T1000 (cell line): ENCODE data around the gene SPECC1.

Experiments used
- DNase-seq: peaks from one replicate; lab custom pipeline; 2025; ENCODE audit warnings: mixed read lengths; lab: John Stamatoyannopoulos, UW

The SPECC1 gene

GRCh38 chr17:20273741-20274500, 264.8 kb downstream of the SPECC1 start:
- no peak for DNase-seq

- DNase-seq = no peak
These were observed 266.5 kb downstream of the SPECC1 start for GRCh38 chr17:20275653-20276052.

- DNase-seq = no peak
These were observed 267.3 kb downstream of the SPECC1 start for GRCh38 chr17:20276421-20276820.

- DNase-seq = no peak
These were observed 269.6 kb downstream of the SPECC1 start for GRCh38 chr17:20278805-20279204.

GRCh38 chr17:20279631-20280030, 270.5 kb downstream of the SPECC1 start:
- no peak for DNase-seq

GRCh38 chr17:20280051-20280450, 270.9 kb downstream of the SPECC1 start:
- no peak for DNase-seq

- DNase-seq = no peak
These were observed 271.7 kb downstream of the SPECC1 start for GRCh38 chr17:20280851-20281250.

GRCh38 chr17:20281860-20282259, 272.7 kb downstream of the SPECC1 start:
- DNase-seq = no peak

- no peak for DNase-seq
These were observed 273.6 kb downstream of the SPECC1 start for GRCh38 chr17:20282526-20283308.

GRCh38 chr17:20284022-20284421, 274.9 kb downstream of the SPECC1 start:
- DNase-seq = no peak

GRCh38 chr17:20284570-20285295, 275.6 kb downstream of the SPECC1 start:
- DNase-seq = no peak

- no peak for DNase-seq
These were observed 280.8 kb downstream of the SPECC1 start for GRCh38 chr17:20289984-20290383.

- no peak for DNase-seq
These were observed 282.7 kb downstream of the SPECC1 start for GRCh38 chr17:20291853-20292252.

GRCh38 chr17:20293501-20293900, 284.3 kb downstream of the SPECC1 start:
- no peak for DNase-seq

GRCh38 chr17:20294120-20294519, 285.0 kb downstream of the SPECC1 start:
- DNase-seq = no peak

GRCh38 chr17:20299013-20299412, 289.9 kb downstream of the SPECC1 start:
- no peak for DNase-seq

GRCh38 chr17:20300436-20300934, 291.3 kb downstream of the SPECC1 start:
- no peak for DNase-seq

GRCh38 chr17:20302246-20302917, 293.2 kb downstream of the SPECC1 start:
- no peak for DNase-seq

- no peak for DNase-seq
These were observed 295.8 kb downstream of the SPECC1 start for GRCh38 chr17:20304961-20305360.

- no peak for DNase-seq
These were observed 297.8 kb downstream of the SPECC1 start for GRCh38 chr17:20306924-20307323.

GRCh38 chr17:20307326-20307910, 298.3 kb downstream of the SPECC1 start:
- no peak for DNase-seq

GRCh38 chr17:20310481-20310880, 301.3 kb downstream of the SPECC1 start:
- DNase-seq = no peak
